ENCODE data around the gene CACNA1S.

CACNA1S gene

DNA sequence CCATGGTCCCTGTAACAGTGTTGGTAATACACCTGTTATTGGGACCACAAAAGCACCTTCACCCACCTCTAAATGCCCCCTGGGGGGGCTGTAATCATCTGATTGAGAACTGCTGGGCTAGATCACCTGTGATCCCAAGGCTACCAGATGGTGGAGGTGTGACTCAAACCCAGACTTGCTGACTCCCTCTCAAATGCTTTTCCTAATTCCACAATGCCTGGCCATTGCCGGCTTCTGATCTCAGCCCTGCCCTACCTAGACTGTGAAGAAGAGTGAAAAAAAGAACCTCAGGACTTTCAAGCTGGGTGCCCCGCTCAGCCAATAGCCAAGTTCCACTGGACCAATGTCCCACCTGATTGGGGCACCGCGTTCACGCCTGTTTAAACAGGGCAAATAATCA is 32.5 kb upstream of the CACNA1S start:
- H3K36me3 Mint-ChIP-seq (ENCODE audit: insufficient read depth), result peaks cover 10% of the 10 kb centered on the region
- no peak overlapping the region for H3K4me3 Mint-ChIP-seq

DNA sequence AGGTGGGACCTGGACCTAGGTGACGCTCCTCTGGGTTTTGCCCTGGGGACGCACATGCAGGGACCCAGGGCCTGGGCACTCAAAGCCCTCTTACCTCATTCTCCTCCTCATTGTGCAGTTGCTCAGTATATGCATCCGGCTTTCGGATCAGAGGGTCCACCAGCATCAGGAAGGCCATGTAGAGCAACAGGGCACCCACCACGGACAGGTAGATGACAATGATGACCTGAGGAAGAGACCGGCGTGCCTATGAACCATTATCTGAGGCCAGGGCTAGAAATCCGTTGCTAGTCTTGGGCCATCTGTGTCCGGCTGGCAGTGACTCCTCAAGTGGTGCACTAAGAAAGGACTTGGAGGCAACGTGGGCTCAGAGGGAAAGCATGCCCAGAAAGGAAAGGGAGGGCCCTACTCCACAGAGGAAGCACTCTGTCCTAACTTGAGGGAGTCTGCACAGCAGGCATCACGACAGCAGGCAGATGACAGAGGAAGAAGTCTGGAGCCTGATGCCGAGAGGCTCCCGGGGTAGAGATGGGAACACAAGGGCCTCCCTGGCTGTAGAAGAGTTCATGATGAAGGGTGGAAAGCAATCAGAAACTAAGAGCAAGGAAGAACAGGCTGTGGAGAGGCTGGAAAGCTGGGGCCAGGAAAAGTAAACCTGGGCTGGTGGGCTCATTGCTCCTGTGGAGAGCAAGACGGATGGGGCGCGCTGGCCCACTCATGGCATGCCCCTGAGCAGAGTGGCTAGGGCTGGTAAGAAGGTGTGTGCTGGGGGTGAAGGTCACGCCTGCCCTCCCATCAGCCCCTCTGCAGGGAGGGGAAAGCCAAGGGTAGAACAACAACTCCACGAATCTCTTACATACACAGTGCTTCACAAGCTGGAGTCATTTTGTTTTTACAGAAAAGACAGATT is 31.8 kb upstream of the CACNA1S start:
- peaks cover 10% of the 10 kb centered on the region for H3K36me3 Mint-ChIP-seq (ENCODE audit: insufficient read depth)

More for the DNA sequence above, 32.5 kb upstream of the CACNA1S start:
- no peaks in the 10 kb centered on the region for H3K4me1 Mint-ChIP-seq (ENCODE audit: low read depth in 2 of 2)
- no peak overlapping the region for H3K27ac Mint-ChIP-seq
- no peaks in the 10 kb centered on the region for H3K9me3 Mint-ChIP-seq
- no peak for DNase-seq
- no peak for ATAC-seq (replicated peaks)
- H3K27me3 Mint-ChIP-seq, result no peaks in the 10 kb centered on the region

DNA sequence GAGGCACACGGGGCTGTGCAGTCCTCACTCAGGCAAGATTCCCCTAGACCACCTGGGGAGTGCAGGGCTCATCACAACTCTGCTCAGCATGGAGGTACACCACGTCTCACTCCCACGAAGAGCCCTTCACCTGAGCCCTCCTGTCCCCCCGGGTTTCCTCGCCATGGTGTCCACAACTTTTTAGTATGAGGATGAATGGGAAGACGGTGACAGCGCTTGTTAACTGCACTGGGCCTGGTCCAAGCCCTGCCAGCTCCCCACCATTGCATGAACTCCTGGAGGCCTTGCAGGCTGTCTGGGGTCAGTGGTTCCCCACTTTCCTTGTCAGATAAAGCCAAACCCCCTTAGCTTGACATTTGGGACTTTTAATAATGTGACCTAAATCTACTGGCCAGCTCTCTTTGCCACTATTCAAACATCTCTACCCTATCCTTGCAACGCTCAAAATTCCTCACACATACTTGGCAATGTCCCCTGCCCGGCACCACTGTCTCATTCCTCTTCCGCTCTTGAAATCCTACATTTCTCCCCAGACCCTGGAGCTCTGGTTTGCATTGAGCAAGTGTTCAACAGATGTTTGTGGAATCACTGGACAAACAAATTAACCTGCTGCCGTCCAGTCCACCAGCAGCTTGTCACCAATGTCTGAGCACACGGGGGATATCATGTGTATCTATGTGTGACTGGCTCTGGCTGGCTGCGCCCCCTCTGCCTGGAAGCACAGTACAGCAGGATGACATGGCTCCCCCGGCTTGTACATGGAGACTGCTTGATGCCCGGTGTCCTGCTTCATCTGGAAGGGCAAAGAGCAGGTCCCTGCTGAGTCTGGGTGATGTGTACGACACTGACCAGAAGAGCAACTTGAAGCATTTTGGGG is 30.9 kb upstream of the CACNA1S start:
- Mint-ChIP-seq H3K4me1 (ENCODE audit: low read depth in 2 of 2) (no peaks in the 10 kb centered on the region), H3K36me3 (ENCODE audit: insufficient read depth) (peaks cover 10% of the 10 kb centered on the region), H3K27me3 (no peaks in the 10 kb centered on the region), H3K27ac (no peak overlapping the region), H3K9me3 (no peaks in the 10 kb centered on the region), H3K4me3 (no peak overlapping the region)
- ATAC-seq (replicated peaks) (no peak), DNase-seq (no peak)

More for the DNA sequence above, 31.8 kb upstream of the CACNA1S start:
- no peaks in the 10 kb centered on the region for H3K27me3 Mint-ChIP-seq
- H3K4me3 Mint-ChIP-seq, result no peak overlapping the region
- H3K4me1 Mint-ChIP-seq (ENCODE audit: low read depth in 2 of 2), result no peaks in the 10 kb centered on the region
- H3K27ac Mint-ChIP-seq, result no peak overlapping the region
- no peaks in the 10 kb centered on the region for H3K9me3 Mint-ChIP-seq
- ATAC-seq (replicated peaks), result no peak
- DNase-seq, result no peak

DNA sequence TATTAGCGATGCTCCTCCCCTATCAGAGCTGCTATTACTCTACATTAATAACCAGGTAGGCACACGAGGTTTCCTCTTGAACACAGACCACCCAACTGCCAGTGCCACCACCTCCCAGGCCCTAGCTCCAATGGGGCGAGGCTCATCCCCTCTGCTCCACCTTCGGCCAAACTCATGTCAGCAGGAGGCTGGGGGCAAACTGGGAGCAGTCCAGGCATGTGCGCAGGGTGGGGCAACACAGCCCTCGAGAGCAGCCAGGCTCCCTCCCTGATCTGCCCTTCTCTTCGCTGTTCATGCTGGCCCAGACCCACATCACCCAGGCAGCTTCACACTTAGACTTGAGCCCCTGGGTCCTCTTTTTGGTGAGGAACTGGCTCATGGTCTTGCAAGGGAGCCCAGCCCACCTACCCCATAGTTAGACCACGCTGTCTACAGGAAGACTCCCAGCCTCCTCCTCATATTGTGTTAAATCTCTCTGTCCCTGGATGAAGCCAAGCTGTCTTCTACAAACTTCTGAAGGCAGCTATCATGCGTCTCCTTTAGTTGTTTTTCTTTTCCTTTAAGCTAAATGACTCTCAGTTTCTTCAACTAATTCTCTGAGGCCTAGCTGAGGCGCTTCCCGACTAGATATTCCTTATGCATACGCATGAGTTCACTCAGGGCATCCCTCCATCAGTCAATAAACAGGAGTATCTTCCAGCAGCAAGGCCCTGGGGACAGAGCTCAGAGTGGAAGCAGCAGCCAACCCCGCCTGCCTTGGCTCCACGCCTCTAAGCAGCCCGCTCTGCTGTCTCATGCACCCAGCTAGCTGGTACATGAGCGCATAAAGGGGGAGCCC is 30.0 kb upstream of the CACNA1S start:
- DNase-seq (no peak), ATAC-seq (replicated peaks) (no peak)
- Mint-ChIP-seq H3K27ac (no peak overlapping the region), H3K4me1 (ENCODE audit: low read depth in 2 of 2) (no peaks in the 10 kb centered on the region), H3K4me3 (no peak overlapping the region), H3K27me3 (no peaks in the 10 kb centered on the region), H3K9me3 (no peaks in the 10 kb centered on the region), H3K36me3 (ENCODE audit: insufficient read depth) (peaks cover 6% of the 10 kb centered on the region)

DNA sequence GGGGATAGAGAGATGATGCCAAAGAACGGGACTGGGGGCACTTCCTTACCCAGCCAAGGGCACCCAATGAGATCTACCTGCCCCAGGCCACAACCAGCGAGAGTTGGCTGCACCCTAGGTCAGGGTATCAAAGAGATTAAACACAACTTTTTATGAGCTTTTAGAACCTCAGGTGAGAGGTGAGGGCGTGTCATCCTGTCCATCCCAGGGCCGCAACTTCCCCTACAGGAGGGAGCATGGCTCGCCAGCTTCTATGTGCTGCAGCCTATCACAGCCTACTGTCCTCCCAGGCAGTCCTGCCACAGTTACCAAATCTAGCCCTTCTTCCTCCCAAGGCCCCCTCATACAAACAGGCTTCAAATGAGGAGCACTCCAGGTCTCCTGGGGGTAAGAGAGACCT is 29.2 kb upstream of the CACNA1S start:
- peaks cover 8% of the 10 kb centered on the region for H3K36me3 Mint-ChIP-seq (ENCODE audit: insufficient read depth)
- DNase-seq (no peak), ATAC-seq (replicated peaks) (no peak)
- H3K9me3 Mint-ChIP-seq, result no peaks in the 10 kb centered on the region
- no peak overlapping the region for H3K4me3 Mint-ChIP-seq
- no peak overlapping the region for H3K27ac Mint-ChIP-seq
- no peaks in the 10 kb centered on the region for H3K4me1 Mint-ChIP-seq (ENCODE audit: low read depth in 2 of 2)
- H3K27me3 Mint-ChIP-seq, result no peaks in the 10 kb centered on the region

DNA sequence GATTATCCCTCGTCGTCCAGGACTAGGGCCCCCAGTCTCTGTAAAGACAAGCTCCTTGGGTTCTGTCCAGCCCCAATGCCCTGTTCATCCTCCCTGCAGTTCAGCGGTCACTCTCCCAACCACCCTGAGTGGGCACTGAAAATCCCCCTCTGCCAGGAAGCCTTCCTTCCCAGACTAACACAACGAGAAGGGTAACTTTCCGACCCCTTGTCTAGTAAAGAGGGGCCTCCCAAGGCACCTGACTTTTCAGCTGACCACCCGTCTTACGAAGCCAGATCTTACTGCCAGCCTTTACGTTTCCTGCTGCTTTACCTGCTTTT is 28.7 kb upstream of the CACNA1S start:
- peaks cover 8% of the 10 kb centered on the region for H3K36me3 Mint-ChIP-seq (ENCODE audit: insufficient read depth)
- H3K27me3 Mint-ChIP-seq, result no peaks in the 10 kb centered on the region
- H3K4me1 Mint-ChIP-seq (ENCODE audit: low read depth in 2 of 2), result no peaks in the 10 kb centered on the region
- no peaks in the 10 kb centered on the region for H3K9me3 Mint-ChIP-seq
- H3K4me3 Mint-ChIP-seq, result no peak overlapping the region
- H3K27ac Mint-ChIP-seq, result no peak overlapping the region
- ATAC-seq (replicated peaks) (no peak), DNase-seq (no peak)

DNA sequence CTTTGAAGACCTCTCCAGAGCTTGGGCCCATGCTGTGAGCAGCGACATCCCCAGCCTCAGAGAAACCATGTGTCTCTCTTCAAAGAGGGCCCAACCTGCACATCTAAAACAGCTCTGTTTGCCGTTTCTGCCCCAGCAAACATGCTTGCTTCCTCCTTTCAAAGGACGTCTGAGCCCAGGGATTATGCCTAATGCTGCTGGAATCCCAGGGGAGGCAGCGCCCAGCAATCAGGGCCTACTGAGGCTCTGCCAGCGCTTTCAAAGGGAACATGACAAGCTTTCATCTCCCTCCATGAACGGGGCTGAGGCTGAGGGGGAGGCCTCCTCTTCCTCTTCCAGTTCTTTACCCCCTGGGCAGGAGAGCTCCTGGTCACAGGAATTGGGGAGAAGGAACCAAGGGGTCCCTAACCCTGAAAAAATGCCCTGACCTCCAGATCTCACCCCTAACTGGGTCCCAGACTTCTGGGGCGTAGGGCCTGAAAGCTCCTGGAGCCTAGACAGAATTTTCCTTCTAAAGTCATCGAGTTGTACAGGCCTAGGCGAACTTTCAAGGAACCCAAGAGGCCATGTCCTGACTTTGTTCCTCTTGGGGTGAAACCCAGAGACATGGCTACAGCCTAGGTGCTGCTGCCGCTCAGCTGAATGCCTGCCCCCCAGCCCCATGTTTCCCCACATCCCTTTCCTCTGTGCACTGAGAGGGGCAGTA is 28.2 kb upstream of the CACNA1S start:
- Mint-ChIP-seq H3K27ac (peak overlapping the region in 1 of 2 donors; percentile 35), H3K36me3 (ENCODE audit: insufficient read depth) (peaks cover 8% of the 10 kb centered on the region), H3K9me3 (no peaks in the 10 kb centered on the region), H3K4me1 (ENCODE audit: low read depth in 2 of 2) (no peaks in the 10 kb centered on the region), H3K27me3 (no peaks in the 10 kb centered on the region), H3K4me3 (no peak overlapping the region)
- DNase-seq (no peak), ATAC-seq (replicated peaks) (no peak)

DNA sequence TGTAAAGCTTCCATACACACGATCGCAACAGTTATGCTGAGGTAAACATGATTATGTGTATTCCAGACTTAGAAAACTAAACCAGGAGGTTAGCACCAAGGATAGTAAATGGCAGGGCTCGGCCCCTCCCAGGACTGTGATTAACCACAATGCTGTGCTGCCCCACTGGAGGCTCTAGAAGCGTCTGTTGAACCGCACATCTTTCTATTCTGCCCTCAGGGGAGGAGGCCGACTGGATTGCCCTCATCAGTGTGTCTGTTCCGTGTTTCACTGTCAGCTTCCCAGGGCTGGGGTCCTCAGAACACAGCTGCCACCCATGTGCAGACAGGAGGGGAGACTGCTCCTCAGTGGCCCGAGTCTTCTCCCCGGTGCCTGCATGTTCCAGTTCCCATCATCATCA is 27.5 kb upstream of the CACNA1S start:
- Mint-ChIP-seq H3K9me3 (no peaks in the 10 kb centered on the region), H3K4me1 (ENCODE audit: low read depth in 2 of 2) (no peaks in the 10 kb centered on the region), H3K27ac (peak overlapping the region in 1 of 2 donors; percentile 35), H3K4me3 (no peak overlapping the region), H3K36me3 (ENCODE audit: insufficient read depth) (peaks cover 4% of the 10 kb centered on the region), H3K27me3 (no peaks in the 10 kb centered on the region)
- ATAC-seq (replicated peaks) (no peak), DNase-seq (no peak)

DNA sequence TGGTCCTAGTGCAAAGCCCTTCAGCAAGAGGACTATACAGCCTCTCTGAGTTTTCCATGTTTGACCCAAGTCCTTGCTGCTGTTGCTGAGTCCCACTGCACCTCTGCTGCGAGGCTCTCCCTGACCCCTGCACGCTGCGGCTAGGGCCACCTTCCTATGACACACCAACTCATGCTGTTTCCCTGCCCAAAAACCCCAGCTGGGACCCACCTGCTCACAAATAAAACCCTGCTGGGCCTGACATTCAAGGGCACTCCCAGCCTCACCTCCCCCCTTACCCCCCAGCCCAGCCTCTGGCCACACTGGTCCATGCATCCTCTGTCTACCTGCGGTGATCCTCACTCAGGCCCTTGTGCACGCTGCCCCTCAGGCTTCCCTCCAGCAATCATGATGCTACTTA is 27.1 kb upstream of the CACNA1S start:
- H3K9me3 Mint-ChIP-seq, result no peaks in the 10 kb centered on the region
- H3K27me3 Mint-ChIP-seq, result no peaks in the 10 kb centered on the region
- no peaks in the 10 kb centered on the region for H3K4me1 Mint-ChIP-seq (ENCODE audit: low read depth in 2 of 2)
- DNase-seq, result no peak
- no peak for ATAC-seq (replicated peaks)
- H3K36me3 Mint-ChIP-seq (ENCODE audit: insufficient read depth), result peaks cover 3% of the 10 kb centered on the region
- no peak overlapping the region for H3K4me3 Mint-ChIP-seq
- H3K27ac Mint-ChIP-seq, result no peak overlapping the region

DNA sequence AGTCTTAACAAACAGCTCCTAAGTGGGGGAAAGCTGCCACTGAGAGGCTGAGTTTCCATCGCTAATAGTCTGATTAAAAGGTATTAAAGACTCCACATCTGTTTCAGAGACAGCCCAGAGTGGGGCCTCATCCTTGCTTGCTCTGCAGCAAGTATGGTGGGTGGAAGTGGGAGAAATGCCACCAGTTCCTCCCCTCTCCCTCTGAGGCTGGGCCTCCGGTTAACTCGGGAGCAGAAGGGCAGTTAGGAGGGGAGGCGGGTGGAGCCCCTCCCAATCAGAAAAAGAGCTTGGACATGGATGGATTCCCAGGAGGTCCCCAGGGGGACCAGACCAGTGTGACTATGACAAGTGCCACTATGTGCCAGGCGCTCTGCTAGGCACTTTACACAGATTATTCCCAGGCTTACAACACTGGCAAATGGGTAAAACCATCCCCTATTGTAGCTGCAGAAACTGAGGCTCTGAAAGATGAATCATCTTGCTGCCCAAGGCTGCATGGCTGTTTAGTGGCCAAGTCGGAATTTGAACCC is 26.1 kb upstream of the CACNA1S start:
- ATAC-seq (replicated peaks) (no peak), DNase-seq (no peak)
- Mint-ChIP-seq H3K4me3 (no peak overlapping the region), H3K27ac (no peak overlapping the region), H3K36me3 (ENCODE audit: insufficient read depth) (peaks cover 6% of the 10 kb centered on the region), H3K9me3 (no peaks in the 10 kb centered on the region), H3K27me3 (no peaks in the 10 kb centered on the region), H3K4me1 (ENCODE audit: low read depth in 2 of 2) (no peaks in the 10 kb centered on the region)

DNA sequence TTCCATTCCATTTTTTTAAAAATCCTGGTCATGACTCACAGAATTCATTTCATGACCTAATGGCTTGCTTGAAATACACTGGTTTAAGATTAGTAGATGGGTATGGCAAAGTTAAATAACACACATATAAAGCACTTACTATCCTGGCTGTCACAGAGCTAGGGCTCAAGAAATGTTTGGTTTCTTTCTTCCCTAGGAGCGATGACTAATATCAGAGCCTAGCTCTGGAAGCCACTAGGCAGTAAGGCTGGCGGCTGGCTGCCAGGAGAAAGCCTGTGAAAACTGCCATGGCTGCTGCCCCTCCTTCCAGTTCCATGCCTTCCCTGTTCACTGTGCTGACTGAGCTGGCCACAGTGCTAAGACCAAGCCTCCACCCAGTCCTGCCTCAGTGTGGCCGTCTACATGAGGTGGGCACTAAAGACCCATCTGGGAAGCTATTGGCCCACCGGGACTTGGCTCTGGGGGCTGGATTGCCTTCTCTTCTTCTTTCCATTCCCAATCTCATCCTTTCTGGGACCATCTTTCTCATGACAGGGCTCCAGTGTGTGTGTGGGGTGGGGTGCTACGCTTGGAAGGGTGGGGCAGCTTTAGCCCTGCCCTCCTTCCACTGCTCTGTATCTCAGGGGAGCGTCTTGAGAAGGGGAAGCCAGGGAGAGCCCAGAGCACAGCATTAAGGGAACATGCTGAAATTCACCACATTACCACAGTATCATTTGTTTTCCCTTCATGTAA is 25.5 kb upstream of the CACNA1S start:
- Mint-ChIP-seq H3K9me3 (no peaks in the 10 kb centered on the region), H3K36me3 (ENCODE audit: insufficient read depth) (peaks cover 6% of the 10 kb centered on the region), H3K4me3 (no peak overlapping the region), H3K27ac (no peak overlapping the region), H3K27me3 (no peaks in the 10 kb centered on the region), H3K4me1 (ENCODE audit: low read depth in 2 of 2) (no peaks in the 10 kb centered on the region)
- DNase-seq, result no peak
- ATAC-seq (replicated peaks), result no peak

DNA sequence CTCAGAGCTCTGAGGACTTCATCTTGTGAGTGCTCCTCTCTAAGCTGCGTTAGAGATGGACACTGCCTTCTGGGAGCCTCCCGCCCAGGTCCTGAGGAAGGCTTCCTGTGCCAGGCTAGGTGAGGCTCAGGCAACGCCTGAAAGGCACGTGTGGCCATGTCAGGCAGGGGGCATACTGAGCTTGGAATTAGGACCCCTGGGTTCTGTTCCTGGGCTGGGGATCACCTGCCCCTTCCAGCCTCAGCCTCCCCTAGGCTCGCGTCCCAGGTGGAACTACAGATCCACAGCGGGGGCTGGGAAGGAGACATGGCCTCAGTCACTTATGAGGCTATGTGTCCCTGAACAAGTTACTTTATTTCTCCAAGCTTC is 24.8 kb upstream of the CACNA1S start:
- H3K9me3 Mint-ChIP-seq, result no peaks in the 10 kb centered on the region
- ATAC-seq (replicated peaks) (no peak), DNase-seq (no peak)
- H3K27me3 Mint-ChIP-seq, result no peaks in the 10 kb centered on the region
- no peaks in the 10 kb centered on the region for H3K4me1 Mint-ChIP-seq (ENCODE audit: low read depth in 2 of 2)
- peaks cover 6% of the 10 kb centered on the region for H3K36me3 Mint-ChIP-seq (ENCODE audit: insufficient read depth)
- no peak overlapping the region for H3K4me3 Mint-ChIP-seq
- H3K27ac Mint-ChIP-seq, result no peak overlapping the region
